ENCODE results near the gene IL17B.

DNA sequence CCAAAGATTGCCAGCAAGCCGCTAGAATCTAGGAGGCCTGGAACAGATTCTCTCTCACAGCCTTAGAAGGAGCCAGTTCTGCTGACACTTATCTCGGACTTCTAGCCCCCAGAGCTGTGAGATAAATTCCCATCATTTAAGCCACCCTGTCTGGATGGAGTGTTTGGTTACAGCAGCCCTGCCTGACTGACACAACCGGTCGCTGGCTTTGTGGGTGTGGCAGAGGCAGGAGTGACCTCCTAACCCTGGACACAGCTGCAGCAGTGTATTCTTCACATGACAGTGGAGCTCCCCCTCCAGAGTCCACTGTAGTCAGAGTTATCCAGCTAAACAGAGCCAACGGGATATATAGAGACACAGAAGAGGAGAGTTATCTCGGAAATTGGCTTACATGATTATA, 21.2 kb upstream of the IL17B start:
- TF ChIP-seq YY1 (IDR thresholded peaks at IDR 0.05; ENCODE audit: low read depth), result no peak
- TF ChIP-seq, protein P1, sequence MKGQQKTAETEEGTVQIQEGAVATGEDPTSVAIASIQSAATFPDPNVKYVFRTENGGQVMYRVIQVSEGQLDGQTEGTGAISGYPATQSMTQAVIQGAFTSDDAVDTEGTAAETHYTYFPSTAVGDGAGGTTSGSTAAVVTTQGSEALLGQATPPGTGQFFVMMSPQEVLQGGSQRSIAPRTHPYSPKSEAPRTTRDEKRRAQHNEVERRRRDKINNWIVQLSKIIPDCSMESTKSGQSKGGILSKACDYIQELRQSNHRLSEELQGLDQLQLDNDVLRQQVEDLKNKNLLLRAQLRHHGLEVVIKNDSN (IDR thresholded peaks at IDR 0.05), result no peak
- TF ChIP-seq EP300 (IDR thresholded peaks at IDR 0.05; ENCODE audit: borderline replicate concordance), result no peak
- no peak for TF ChIP-seq TEAD4 (IDR thresholded peaks at IDR 0.05)
- no peak for TF ChIP-seq FOXM1 (IDR thresholded peaks at IDR 0.05; ENCODE audit: borderline replicate concordance, low read depth)
- no peak for TF ChIP-seq TAF1 (IDR thresholded peaks at IDR 0.05; ENCODE audit: low read depth)
- TF ChIP-seq, protein P2, sequence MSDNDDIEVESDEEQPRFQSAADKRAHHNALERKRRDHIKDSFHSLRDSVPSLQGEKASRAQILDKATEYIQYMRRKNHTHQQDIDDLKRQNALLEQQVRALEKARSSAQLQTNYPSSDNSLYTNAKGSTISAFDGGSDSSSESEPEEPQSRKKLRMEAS (IDR thresholded peaks at IDR 0.05), result no peak
- TF ChIP-seq, protein P3, sequence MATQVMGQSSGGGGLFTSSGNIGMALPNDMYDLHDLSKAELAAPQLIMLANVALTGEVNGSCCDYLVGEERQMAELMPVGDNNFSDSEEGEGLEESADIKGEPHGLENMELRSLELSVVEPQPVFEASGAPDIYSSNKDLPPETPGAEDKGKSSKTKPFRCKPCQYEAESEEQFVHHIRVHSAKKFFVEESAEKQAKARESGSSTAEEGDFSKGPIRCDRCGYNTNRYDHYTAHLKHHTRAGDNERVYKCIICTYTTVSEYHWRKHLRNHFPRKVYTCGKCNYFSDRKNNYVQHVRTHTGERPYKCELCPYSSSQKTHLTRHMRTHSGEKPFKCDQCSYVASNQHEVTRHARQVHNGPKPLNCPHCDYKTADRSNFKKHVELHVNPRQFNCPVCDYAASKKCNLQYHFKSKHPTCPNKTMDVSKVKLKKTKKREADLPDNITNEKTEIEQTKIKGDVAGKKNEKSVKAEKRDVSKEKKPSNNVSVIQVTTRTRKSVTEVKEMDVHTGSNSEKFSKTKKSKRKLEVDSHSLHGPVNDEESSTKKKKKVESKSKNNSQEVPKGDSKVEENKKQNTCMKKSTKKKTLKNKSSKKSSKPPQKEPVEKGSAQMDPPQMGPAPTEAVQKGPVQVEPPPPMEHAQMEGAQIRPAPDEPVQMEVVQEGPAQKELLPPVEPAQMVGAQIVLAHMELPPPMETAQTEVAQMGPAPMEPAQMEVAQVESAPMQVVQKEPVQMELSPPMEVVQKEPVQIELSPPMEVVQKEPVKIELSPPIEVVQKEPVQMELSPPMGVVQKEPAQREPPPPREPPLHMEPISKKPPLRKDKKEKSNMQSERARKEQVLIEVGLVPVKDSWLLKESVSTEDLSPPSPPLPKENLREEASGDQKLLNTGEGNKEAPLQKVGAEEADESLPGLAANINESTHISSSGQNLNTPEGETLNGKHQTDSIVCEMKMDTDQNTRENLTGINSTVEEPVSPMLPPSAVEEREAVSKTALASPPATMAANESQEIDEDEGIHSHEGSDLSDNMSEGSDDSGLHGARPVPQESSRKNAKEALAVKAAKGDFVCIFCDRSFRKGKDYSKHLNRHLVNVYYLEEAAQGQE (IDR thresholded peaks at IDR 0.05; ENCODE audit: low read depth), result no peak

All from Ishikawa (cell line).